Activated CD4-positive, alpha-beta T cell treated with anti-CD3 and anti-CD28 coated beads, Interleukin-2, amount 50 U/mL, for 1 hour (primary cell): Measurements from ENCODE around the gene JCAD.
"Not testable (repeated sequence)": the region's sequence is repeated elsewhere in the genome, so short reads cannot be mapped to it uniquely, and the experiment has no call there.

Source experiments
- DNase-seq: peaks from one replicate; pipeline ENCODE4 v3.0.0-alpha.2; 2020

The JCAD gene

GRCh38 chr10:30059209-30060107 is at the start of gene JCAD:
Gene JCAD (minus strand): TSS chr10:30059586. CDS start chr10:30047812, 11,774 bp downstream.
- DNase-seq: peak; percentile 39

- no peak for DNase-seq
Measured at GRCh38 chr10:30106987-30107386, 47.6 kb upstream of the JCAD start.

GRCh38 chr10:30103595-30104320 is 44.4 kb upstream of the JCAD start:
- DNase-seq: no peak

- DNase-seq: not testable (repeated sequence)
Measured at GRCh38 chr10:30099706-30100105, 40.3 kb upstream of the JCAD start.

GRCh38 chr10:30099101-30099500 is 39.7 kb upstream of the JCAD start:
- DNase-seq: no peak

- DNase-seq: no peak
Measured at GRCh38 chr10:30098629-30099028, 39.2 kb upstream of the JCAD start.

- no peak for DNase-seq
Measured at GRCh38 chr10:30096564-30096963, 37.2 kb upstream of the JCAD start.

- DNase-seq: no peak
Measured at GRCh38 chr10:30095631-30096422, 36.4 kb upstream of the JCAD start.

- DNase-seq: no peak
Measured at GRCh38 chr10:30094601-30095000, 35.2 kb upstream of the JCAD start.

- no peak for DNase-seq
Measured at GRCh38 chr10:30093303-30093950, 34.0 kb upstream of the JCAD start.

GRCh38 chr10:30092151-30092790 is 32.9 kb upstream of the JCAD start:
- no peak for DNase-seq

- no peak for DNase-seq
Measured at GRCh38 chr10:30091136-30091535, 31.8 kb upstream of the JCAD start.

GRCh38 chr10:30088178-30088577 is 28.8 kb upstream of the JCAD start:
- no peak for DNase-seq

GRCh38 chr10:30083934-30084333 is 24.5 kb upstream of the JCAD start:
- no peak for DNase-seq

GRCh38 chr10:30081182-30081581 is 21.8 kb upstream of the JCAD start:
- DNase-seq: no peak

- no peak for DNase-seq
Measured at GRCh38 chr10:30080161-30080560, 20.8 kb upstream of the JCAD start.

GRCh38 chr10:30079408-30079807 is 20.0 kb upstream of the JCAD start:
- no peak for DNase-seq

- DNase-seq: no peak
Measured at GRCh38 chr10:30075481-30075880, 16.1 kb upstream of the JCAD start.

- DNase-seq: no peak
Measured at GRCh38 chr10:30074933-30075332, 15.5 kb upstream of the JCAD start.

- DNase-seq: no peak
Measured at GRCh38 chr10:30074090-30074489, 14.7 kb upstream of the JCAD start.

- no peak for DNase-seq
Measured at GRCh38 chr10:30073767-30074060, 14.3 kb upstream of the JCAD start.

- no peak for DNase-seq
Measured at GRCh38 chr10:30073045-30073766, 13.8 kb upstream of the JCAD start.
